ENCODE results near the gene ARL6IP4.
"Not testable (repeated sequence)": the region's sequence is repeated elsewhere in the genome, so short reads cannot be mapped to it uniquely, and the experiment has no call there.

The ARL6IP4 gene

GRCh38 chr12:123013185-123014095 lies 33.0 kb downstream of the ARL6IP4 start:
- DNase-seq, result no peak

DNA sequence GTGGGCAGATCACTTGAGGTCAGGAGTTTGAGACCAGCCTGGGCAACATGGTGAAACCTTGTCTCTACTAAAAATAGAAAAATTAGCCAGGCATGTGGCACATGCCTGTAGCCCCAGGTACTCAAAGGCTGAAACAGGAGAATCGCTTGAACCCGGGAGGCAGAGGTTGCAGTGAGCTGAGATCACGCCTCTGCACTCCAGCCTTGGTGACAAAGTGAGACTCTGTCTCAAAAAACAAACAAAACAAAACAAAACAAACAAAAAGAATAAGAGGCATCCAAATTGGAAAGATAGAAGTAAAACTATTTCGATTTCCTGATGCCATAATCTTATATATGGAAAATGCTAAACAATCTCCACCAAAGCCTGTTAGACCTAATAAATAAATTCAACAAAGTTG lies 34.0 kb downstream of the ARL6IP4 start:
- not testable (repeated sequence) for DNase-seq

GRCh38 chr12:123017753-123018152 lies 37.3 kb downstream of the ARL6IP4 start:
- DNase-seq, result no peak

- no peak for DNase-seq
Observed at GRCh38 chr12:123019841-123020138, 39.3 kb downstream of the ARL6IP4 start.

DNA sequence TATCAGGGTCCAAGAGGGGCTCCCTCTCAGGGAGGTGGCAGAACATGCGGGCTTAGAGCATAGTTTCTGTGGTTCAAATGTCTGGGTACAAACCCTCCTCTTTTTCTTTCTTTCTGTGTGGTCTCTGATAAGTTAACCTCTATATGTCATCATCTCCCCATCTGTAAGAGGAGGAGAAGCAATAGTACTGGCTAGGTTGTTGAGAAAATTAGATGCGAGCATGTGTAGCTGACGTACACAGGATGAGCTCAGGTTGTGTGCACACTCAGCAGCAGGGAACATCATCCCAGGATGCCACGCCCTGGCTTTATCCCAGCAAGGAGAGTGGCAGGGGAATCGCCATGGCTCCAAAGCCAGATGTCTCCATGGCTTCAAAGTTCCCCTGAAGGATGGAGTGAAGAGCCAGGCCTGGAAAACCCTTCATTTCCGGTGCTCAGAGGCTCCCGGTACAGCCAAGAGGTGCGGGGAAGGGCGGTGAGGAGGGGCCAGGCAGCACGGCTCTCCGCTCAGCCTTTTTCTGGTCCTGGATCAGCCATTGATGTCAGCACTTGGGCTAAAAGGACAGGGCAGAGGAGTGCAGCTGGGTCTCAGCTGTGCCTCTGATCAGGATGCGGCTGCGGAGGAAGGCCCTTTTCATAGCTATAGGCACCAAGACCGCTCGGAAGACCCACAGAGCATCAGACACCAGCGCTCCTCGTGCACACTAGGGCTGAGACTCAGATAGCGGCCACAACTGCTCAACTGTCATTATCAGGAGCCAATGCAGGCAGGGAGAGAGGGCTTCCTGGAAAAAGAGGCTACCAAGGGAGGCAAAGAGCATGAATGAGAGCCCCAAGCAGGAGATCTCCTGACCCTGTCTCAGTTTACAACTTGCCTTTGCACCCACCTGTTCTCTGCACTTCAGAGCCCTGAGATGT lies 41.5 kb downstream of the ARL6IP4 start:
- peak; percentile 79 for DNase-seq

GRCh38 chr12:123022846-123023245 lies 42.4 kb downstream of the ARL6IP4 start:
- DNase-seq, result no peak

GRCh38 chr12:123024819-123025391 lies 44.4 kb downstream of the ARL6IP4 start:
- no peak for DNase-seq

DNA sequence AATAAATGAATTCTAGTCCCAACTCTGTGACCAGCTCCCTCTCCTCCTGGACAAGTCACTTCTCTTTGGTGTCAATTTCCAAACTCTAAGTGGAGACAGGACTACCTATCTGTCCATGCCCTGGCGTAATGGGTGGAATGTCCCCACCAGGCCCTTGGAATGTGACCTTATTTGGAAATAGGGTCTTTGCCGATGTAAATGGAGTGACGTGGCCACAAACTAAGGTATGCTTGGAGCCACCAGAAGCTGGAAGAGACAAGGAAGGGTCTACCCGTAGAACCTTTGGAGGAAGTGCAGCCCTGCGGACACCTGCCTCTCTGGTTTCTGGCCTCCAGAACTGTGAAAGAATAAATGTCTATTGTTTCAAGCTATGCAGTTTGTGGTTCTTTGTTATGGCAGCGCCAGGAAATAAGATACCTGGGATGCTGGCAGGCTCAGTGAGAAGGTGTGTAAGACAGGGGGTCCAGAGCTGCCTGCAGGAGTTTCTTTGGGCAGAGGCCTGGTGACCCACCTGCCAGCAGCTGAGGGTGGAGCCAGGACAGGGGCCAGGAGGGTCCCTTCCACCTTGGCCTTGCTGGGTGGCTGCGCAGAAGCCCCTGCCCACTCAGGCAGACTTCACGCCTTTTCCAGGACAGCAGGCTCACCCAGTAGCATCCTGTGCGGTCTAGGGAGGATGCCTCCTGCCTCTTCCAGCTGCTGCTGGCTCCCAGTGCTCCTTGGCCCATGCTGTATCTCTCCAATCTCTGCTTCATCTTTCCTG lies 45.8 kb downstream of the ARL6IP4 start:
- no peak for DNase-seq

DNA sequence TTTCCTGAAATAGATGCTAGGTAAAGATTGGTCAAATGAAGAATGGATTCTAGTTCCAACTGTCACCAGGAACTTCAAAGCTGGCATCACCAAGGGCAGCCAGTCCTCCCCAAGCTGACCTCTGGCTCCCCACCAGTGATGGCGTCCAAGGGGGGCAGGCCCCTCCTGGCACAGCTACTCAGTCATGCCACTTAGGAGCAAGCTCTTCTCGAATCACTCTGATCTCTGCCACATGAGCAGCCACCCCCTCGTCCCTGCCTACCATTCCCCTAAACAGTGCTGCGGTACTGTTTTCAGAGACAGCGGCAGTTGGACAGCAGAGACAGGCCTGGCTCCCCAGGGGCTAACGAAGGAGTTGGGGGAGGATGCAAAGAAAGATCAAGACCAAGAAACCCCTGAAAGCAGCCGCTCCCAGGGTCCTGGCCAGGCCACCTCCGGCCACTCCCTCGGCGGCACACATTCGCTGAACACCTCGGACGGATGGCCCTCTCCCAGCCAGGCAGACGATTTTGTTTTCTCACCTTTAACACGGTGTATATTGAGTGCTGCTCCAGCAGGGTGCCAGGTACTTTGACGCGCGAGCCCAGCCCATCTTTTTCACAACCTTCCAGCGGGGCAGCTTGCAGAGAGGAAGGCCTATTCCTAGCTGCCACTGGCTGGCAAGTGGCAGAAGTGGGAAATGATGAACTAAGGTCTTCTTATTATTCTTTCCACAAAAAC lies 47.4 kb downstream of the ARL6IP4 start:
- DNase-seq, result peak; percentile 41

- no peak for DNase-seq
Observed at GRCh38 chr12:123028475-123028874, 48.0 kb downstream of the ARL6IP4 start.

DNA sequence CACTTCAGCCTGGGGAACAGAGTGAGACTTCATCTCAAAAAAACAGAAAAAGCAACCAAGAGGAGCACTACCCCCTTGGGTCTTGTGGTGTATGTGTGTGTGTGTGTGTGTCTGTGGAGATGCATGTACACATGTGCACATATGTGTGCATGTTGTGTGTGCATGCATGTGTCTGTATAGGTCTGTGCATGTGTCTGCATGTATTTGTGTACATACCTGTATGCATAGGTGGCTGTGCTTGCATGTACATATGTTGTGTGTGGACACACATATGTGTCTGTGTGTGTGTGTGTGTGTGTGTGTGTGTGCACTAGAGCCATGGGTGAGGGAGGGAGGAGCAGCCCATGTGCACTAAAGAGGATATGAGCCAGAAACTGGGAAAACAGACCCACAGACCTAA lies 49.1 kb downstream of the ARL6IP4 start:
- no peak for DNase-seq

GRCh38 chr12:123030686-123031085 lies 50.2 kb downstream of the ARL6IP4 start:
- DNase-seq, result no peak

DNA sequence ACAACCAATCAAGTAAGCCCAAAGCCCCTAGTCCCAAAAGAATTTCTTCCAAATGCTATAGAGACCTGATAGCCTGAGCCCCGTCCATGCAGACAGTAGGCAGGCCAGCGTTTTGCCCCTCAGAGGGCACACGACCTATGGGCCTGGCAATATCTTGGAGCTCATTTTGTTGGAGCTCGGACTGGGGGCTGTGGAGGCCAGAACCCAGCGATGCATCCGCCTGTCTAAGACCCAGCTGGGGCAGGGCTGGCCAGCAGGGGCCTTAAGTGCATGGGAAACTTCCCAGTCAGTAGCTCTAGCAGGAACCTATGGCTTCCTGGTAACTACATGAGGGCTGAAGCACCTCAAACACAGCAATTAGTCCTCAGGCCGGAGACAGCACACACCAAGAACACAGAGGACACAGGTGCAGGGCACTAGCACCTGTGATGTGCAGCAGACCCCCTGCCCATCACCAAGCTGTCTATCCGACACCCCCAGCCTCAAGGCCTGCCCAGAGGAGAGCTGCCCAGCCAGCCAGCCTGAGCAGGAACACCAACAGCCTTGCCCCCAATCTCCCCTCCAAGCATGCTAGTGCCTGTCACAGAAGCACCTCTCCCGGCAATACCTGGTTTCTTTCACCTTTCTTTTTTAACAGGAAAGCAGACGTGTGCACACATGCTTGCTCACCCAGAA lies 50.8 kb downstream of the ARL6IP4 start:
- no peak for DNase-seq
